Measurements from ENCODE around the gene CEBPB.

- TF ChIP-seq GATA3 (IDR thresholded peaks at IDR 0.05; ENCODE audit: low read depth, low read length) (no peak), GATA2 (IDR thresholded peaks at IDR 0.05; ENCODE audit: low read depth, low read length) (no peak)
These were observed 24.6 kb downstream of the CEBPB start for GRCh38 chr20:50215101-50215690.

Measured in SH-SY5Y (cell line).